Peyer's patch (tissue), 4 donors: ENCODE data around the gene TEX19.

Experiments used
- CTCF ChIP-seq, 6 experiments: fragments of 450-650 bp in 4 of 6; fragments of 200-600 bp in 2 of 6; sonication (generic) in 1 of 6; IDR thresholded peaks; one replicate each; pipeline ENCODE4 v1.5.1; 2017 to 2019; ENCODE audit warnings: antibody characterized with exemption in 6 of 6, mild to moderate bottlenecking in 3 of 6, moderate library complexity in 1 of 6
- POLR2A ChIP-seq, 2 donors: fragments of 450-650 bp; IDR thresholded peaks; one replicate each; pipeline ENCODE4 v1.5.1; 2017; ENCODE audit warnings: antibody characterized with exemption in 2 of 2, mild to moderate bottlenecking in 2 of 2, moderate library complexity in 2 of 2

- TF ChIP-seq POLR2A (IDR thresholded peaks at IDR 0.05) (no peak), CTCF (IDR thresholded peaks at IDR 0.05) (no peak)
These were observed 8.9 kb downstream of the TEX19 start for GRCh38 chr17:82367724-82368524.
